Activated T-helper 17 cell treated with anti-CD3 and anti-CD28 coated beads, Interleukin-2, amount 50 U/mL, for 72 hours (primary cell): ENCODE data around the gene PNPLA2. TPM values are rescaled to one million over a fixed set of nuclear protein-coding genes. Genes with fewer than 3 reads are reported as not detected.
A peak's percentile ranks its signal among the peaks of the same experiment; 100 is the strongest.

Experiments
- ATAC-seq: fragments of 150-1000 bp; cut with Tn5 transposase; replicated peaks from 2 replicates; pipeline ENCODE4 v1.10.0; 2021; ENCODE audit warnings: mild to moderate bottlenecking, moderate library complexity
- H3K27ac Mint-ChIP-seq: one replicate; pipeline ENCODE4 v1.8.0; 2022; ENCODE audit warnings: mixed read lengths
- H3K27me3 Mint-ChIP-seq: one replicate; pipeline ENCODE4 v1.8.0; 2022; ENCODE audit warnings: mixed read lengths
- H3K36me3 Mint-ChIP-seq: one replicate; pipeline ENCODE4 v1.8.0; 2022; ENCODE audit warnings: low read depth, mild to moderate bottlenecking, mixed read lengths
- H3K4me1 Mint-ChIP-seq: one replicate; pipeline ENCODE4 v1.8.0; 2022; ENCODE audit warnings: mixed read lengths
- H3K4me3 Mint-ChIP-seq: one replicate; pipeline ENCODE4 v1.8.0; 2022; ENCODE audit warnings: mild to moderate bottlenecking, mixed read lengths
- H3K9me3 Mint-ChIP-seq: one replicate; pipeline ENCODE4 v1.8.0; 2022; ENCODE audit warnings: mixed read lengths
- total RNA-seq, 2 donors: library from RNA; stranded (reverse); gene quantifications; one replicate each; pipeline ENCODE4 v1.2.3, GENCODE V29; 2022

Gene PNPLA2
- total RNA-seq, 2 donors from 2014 or later, result 36.8 to 39.3 TPM

GRCh38 chr11:833849-834311, 15.2 kb downstream of the PNPLA2 start:
- Mint-ChIP-seq H3K27me3 (peaks cover 3% of the 10 kb centered on the region), H3K4me3 (peak overlapping the region; percentile 78), H3K36me3 (no peaks in the 10 kb centered on the region), H3K9me3 (no peaks in the 10 kb centered on the region), H3K27ac (no peak overlapping the region), H3K4me1 (peaks cover 5% of the 10 kb centered on the region)
- ATAC-seq, result no peak

GRCh38 chr11:834371-835316, 15.9 kb downstream of the PNPLA2 start:
- no peak for ATAC-seq
- Mint-ChIP-seq H3K9me3 (no peaks in the 10 kb centered on the region), H3K27me3 (peaks cover 3% of the 10 kb centered on the region), H3K27ac (no peak overlapping the region), H3K4me1 (peaks cover 5% of the 10 kb centered on the region), H3K36me3 (peaks cover 4% of the 10 kb centered on the region), H3K4me3 (peak overlapping the region; percentile 78)

GRCh38 chr11:836274-836673, 17.6 kb downstream of the PNPLA2 start:
- ATAC-seq, result no peak
- Mint-ChIP-seq H3K9me3 (no peaks in the 10 kb centered on the region), H3K27ac (no peak overlapping the region), H3K27me3 (peaks cover 3% of the 10 kb centered on the region), H3K4me1 (peaks cover 11% of the 10 kb centered on the region), H3K36me3 (peaks cover 18% of the 10 kb centered on the region), H3K4me3 (no peak overlapping the region)

- ATAC-seq, result no peak
- H3K36me3 Mint-ChIP-seq, result peaks cover 18% of the 10 kb centered on the region
- H3K4me1 Mint-ChIP-seq, result peaks cover 11% of the 10 kb centered on the region
- no peaks in the 10 kb centered on the region for H3K27me3 Mint-ChIP-seq
- no peaks in the 10 kb centered on the region for H3K9me3 Mint-ChIP-seq
- H3K27ac Mint-ChIP-seq, result no peak overlapping the region
- H3K4me3 Mint-ChIP-seq, result no peak overlapping the region
Observed at GRCh38 chr11:836700-837099, 18.0 kb downstream of the PNPLA2 start.

- Mint-ChIP-seq H3K9me3 (no peaks in the 10 kb centered on the region), H3K27ac (no peak overlapping the region), H3K4me1 (peaks cover 11% of the 10 kb centered on the region), H3K4me3 (no peak overlapping the region), H3K27me3 (no peaks in the 10 kb centered on the region), H3K36me3 (peaks cover 18% of the 10 kb centered on the region)
- ATAC-seq, result no peak
Observed at GRCh38 chr11:837189-837989, 18.7 kb downstream of the PNPLA2 start.

GRCh38 chr11:837990-838307, 19.2 kb downstream of the PNPLA2 start:
- no peak overlapping the region for H3K27ac Mint-ChIP-seq
- H3K9me3 Mint-ChIP-seq, result no peaks in the 10 kb centered on the region
- peaks cover 18% of the 10 kb centered on the region for H3K36me3 Mint-ChIP-seq
- H3K4me1 Mint-ChIP-seq, result peaks cover 11% of the 10 kb centered on the region
- no peak for ATAC-seq
- H3K27me3 Mint-ChIP-seq, result no peaks in the 10 kb centered on the region
- H3K4me3 Mint-ChIP-seq, result no peak overlapping the region

- no peak overlapping the region for H3K27ac Mint-ChIP-seq
- no peak overlapping the region for H3K4me3 Mint-ChIP-seq
- no peaks in the 10 kb centered on the region for H3K27me3 Mint-ChIP-seq
- H3K4me1 Mint-ChIP-seq, result peaks cover 11% of the 10 kb centered on the region
- no peaks in the 10 kb centered on the region for H3K9me3 Mint-ChIP-seq
- no peak for ATAC-seq
- H3K36me3 Mint-ChIP-seq, result peaks cover 18% of the 10 kb centered on the region
Observed at GRCh38 chr11:838441-839279, 19.9 kb downstream of the PNPLA2 start.

- ATAC-seq, result no peak
Observed at GRCh38 chr11:839280-839623, 20.5 kb downstream of the PNPLA2 start.

GRCh38 chr11:839875-840617, 21.3 kb downstream of the PNPLA2 start:
- H3K27me3 Mint-ChIP-seq, result no peaks in the 10 kb centered on the region
- H3K36me3 Mint-ChIP-seq, result peaks cover 18% of the 10 kb centered on the region
- peak overlapping the region; percentile 68 for H3K27ac Mint-ChIP-seq
- H3K4me3 Mint-ChIP-seq, result peak overlapping the region; percentile 73
- ATAC-seq, result no peak
- H3K9me3 Mint-ChIP-seq, result no peaks in the 10 kb centered on the region
- H3K4me1 Mint-ChIP-seq, result peaks cover 7% of the 10 kb centered on the region

More at GRCh38 chr11:839280-839623, 20.5 kb downstream of the PNPLA2 start:
- H3K36me3 Mint-ChIP-seq, result peaks cover 18% of the 10 kb centered on the region
- H3K4me1 Mint-ChIP-seq, result peaks cover 7% of the 10 kb centered on the region
- no peak overlapping the region for H3K27ac Mint-ChIP-seq
- H3K9me3 Mint-ChIP-seq, result no peaks in the 10 kb centered on the region
- H3K4me3 Mint-ChIP-seq, result no peak overlapping the region
- H3K27me3 Mint-ChIP-seq, result no peaks in the 10 kb centered on the region

- H3K9me3 Mint-ChIP-seq, result no peaks in the 10 kb centered on the region
- H3K4me3 Mint-ChIP-seq, result peak overlapping the region; percentile 73
Observed at GRCh38 chr11:841981-842369, 23.3 kb downstream of the PNPLA2 start.

GRCh38 chr11:842370-843002, 23.8 kb downstream of the PNPLA2 start, which contains the start of the genes POLR2L and TSPAN4:
TSS of gene POLR2L (minus strand) at chr11:842529. CDS start at chr11:842508, 21 bp downstream.
TSS of gene TSPAN4 (plus strand) at chr11:842852. CDS start at chr11:850305, 7,453 bp downstream.
- Mint-ChIP-seq H3K4me1 (peaks cover 7% of the 10 kb centered on the region), H3K27me3 (no peaks in the 10 kb centered on the region), H3K9me3 (no peaks in the 10 kb centered on the region), H3K4me3 (peak within 1 kb of the TSS; percentile 73), H3K36me3 (peaks cover 18% of the 10 kb centered on the region), H3K27ac (peak within 1 kb of the TSS; percentile 82)
- peak; percentile 86 for ATAC-seq

More at GRCh38 chr11:841981-842369, 23.3 kb downstream of the PNPLA2 start:
- Mint-ChIP-seq H3K27ac (peak overlapping the region; percentile 82), H3K36me3 (peaks cover 18% of the 10 kb centered on the region), H3K27me3 (no peaks in the 10 kb centered on the region), H3K4me1 (peaks cover 7% of the 10 kb centered on the region)
- ATAC-seq, result peak; percentile 56

GRCh38 chr11:843086-843734, 24.5 kb downstream of the PNPLA2 start:
- Mint-ChIP-seq H3K9me3 (no peaks in the 10 kb centered on the region), H3K4me3 (peak overlapping the region; percentile 73), H3K4me1 (peaks cover 7% of the 10 kb centered on the region), H3K36me3 (peaks cover 18% of the 10 kb centered on the region), H3K27ac (no peak overlapping the region), H3K27me3 (no peaks in the 10 kb centered on the region)
- ATAC-seq, result no peak
